Activated gamma-delta T cell treated with anti-CD3 and anti-CD28 coated beads, Interleukin-2, amount 50 U/mL, for 16 hours (primary cell): ENCODE data around the gene CPN2.
A peak's percentile ranks its signal among the peaks of the same experiment; 100 is the strongest.

Source experiments
- DNase-seq: peaks from one replicate; pipeline ENCODE4 v3.0.0-alpha.2; 2020; ENCODE audit warnings: low read depth

The CPN2 gene

GRCh38 chr3:194328053-194328657 is 23.0 kb downstream of the CPN2 start:
- no peak for DNase-seq

GRCh38 chr3:194327218-194328052 is 23.7 kb downstream of the CPN2 start:
- DNase-seq: no peak

- no peak for DNase-seq
Observed at GRCh38 chr3:194326968-194327217, 24.2 kb downstream of the CPN2 start.

GRCh38 chr3:194326192-194326967 is 24.7 kb downstream of the CPN2 start:
- no peak for DNase-seq

GRCh38 chr3:194325424-194326153 is 25.5 kb downstream of the CPN2 start:
- DNase-seq: no peak

GRCh38 chr3:194324823-194325327 is 26.3 kb downstream of the CPN2 start:
- no peak for DNase-seq

- DNase-seq: no peak
Observed at GRCh38 chr3:194323785-194324735, 27.1 kb downstream of the CPN2 start.

- DNase-seq: no peak
Observed at GRCh38 chr3:194322678-194323211, 28.4 kb downstream of the CPN2 start.

GRCh38 chr3:194321693-194322640 is 29.2 kb downstream of the CPN2 start:
- no peak for DNase-seq

- no peak for DNase-seq
Observed at GRCh38 chr3:194320744-194321243, 30.3 kb downstream of the CPN2 start.

GRCh38 chr3:194320100-194320499 is 31.0 kb downstream of the CPN2 start:
- DNase-seq: no peak

GRCh38 chr3:194318511-194319161 is 32.5 kb downstream of the CPN2 start:
- DNase-seq: no peak

- no peak for DNase-seq
Observed at GRCh38 chr3:194316918-194317317, 34.2 kb downstream of the CPN2 start.

- no peak for DNase-seq
Observed at GRCh38 chr3:194315965-194316361, 35.2 kb downstream of the CPN2 start.

GRCh38 chr3:194315088-194315964 is 35.8 kb downstream of the CPN2 start:
- peak; percentile 72 for DNase-seq

GRCh38 chr3:194314388-194315068 is 36.6 kb downstream of the CPN2 start:
- DNase-seq: no peak
